MCF 10A (cell line): Measurements from ENCODE around the gene CDCA3. TPM values are rescaled to one million over a fixed set of nuclear protein-coding genes. Genes with fewer than 3 reads are reported as not detected.
A peak's percentile ranks its signal among the peaks of the same experiment; 100 is the strongest.

Experiments used
- BruUV-seq: library from RNA; stranded (reverse); fragments of 400-500 nt; replicated peaks from 2 replicates; lab custom pipeline; 2021; lab: Mats Ljungman, UMichigan
- CTCF ChIA-PET: fragments of 300-600 bp; sonication (Branson Sonifier 250); formaldehyde crosslinking; extraction: SDS; loops from one replicate; lab custom pipeline; 2021; ENCODE audit warnings: antibody characterized with exemption, inconsistent platforms; lab: Yijun Ruan, JAX
- POLR2A ChIA-PET: fragments of 300-600, 350-650 bp; sonication (Branson Sonifier 250); formaldehyde crosslinking; extraction: SDS; loops from one replicate; lab custom pipeline; 2020; ENCODE audit warnings: antibody characterized with exemption, inconsistent platforms; lab: Yijun Ruan, JAX
- DNase-seq: peaks from one replicate; pipeline ENCODE4 v3.0.0-alpha.2; 2018; ENCODE audit not compliant: unreplicated experiment
- H3K27ac Mint-ChIP-seq: one replicate; pipeline ENCODE4 v1.8.0; 2022; ENCODE audit warnings: mild to moderate bottlenecking, low read depth, mixed read lengths; ENCODE audit not compliant: unreplicated experiment
- H3K27me3 Mint-ChIP-seq: one replicate; pipeline ENCODE4 v1.8.0; 2022; ENCODE audit warnings: mixed read lengths; ENCODE audit not compliant: insufficient read depth, unreplicated experiment
- H3K36me3 Mint-ChIP-seq: one replicate; pipeline ENCODE4 v1.8.0; 2022; ENCODE audit warnings: mild to moderate bottlenecking, moderate library complexity, mixed read lengths; ENCODE audit not compliant: insufficient read depth, unreplicated experiment
- H3K4me1 Mint-ChIP-seq: one replicate; pipeline ENCODE4 v1.8.0; 2022; ENCODE audit warnings: mixed read lengths; ENCODE audit not compliant: insufficient read depth, unreplicated experiment
- H3K4me3 Mint-ChIP-seq: one replicate; pipeline ENCODE4 v1.8.0; 2022; ENCODE audit warnings: mild to moderate bottlenecking, moderate library complexity, mixed read lengths; ENCODE audit not compliant: unreplicated experiment
- H3K9me3 Mint-ChIP-seq: one replicate; pipeline ENCODE4 v1.8.0; 2022; ENCODE audit warnings: mixed read lengths; ENCODE audit not compliant: unreplicated experiment
- intact Hi-C: fragments of 100-400 bp; cut with micrococcal nuclease; formaldehyde crosslinking; loops from 2 replicates; pipeline ENCODE4 v1.14.1; 2022
- total RNA-seq: library from RNA; stranded (reverse); gene quantifications from 2 replicates; pipeline ENCODE4 v1.2.3, GENCODE V29; 2022
- TF ChIP-seq, protein P1 (sequence below): fragments of 200-600 bp; IDR thresholded peaks from one replicate; pipeline ENCODE4 v1.8.0; 2022; ENCODE audit warnings: antibody characterized with exemption, mild to moderate bottlenecking; ENCODE audit not compliant: unreplicated experiment

Gene CDCA3
- total RNA-seq, 1 experiment from 2014 or later, result 25.5 TPM

GRCh38 chr12:6827982-6828780, 22.9 kb downstream of the CDCA3 start, which contains the start of gene P3H3:
Gene P3H3 (plus strand): TSS chr12:6828407. CDS start chr12:6828441, 34 bp downstream.
- intact Hi-C loops, result no loop called here
- Mint-ChIP-seq H3K27ac (no peak within 1 kb of the TSS), H3K36me3 (no peaks in the 10 kb centered on the region), H3K27me3 (peaks cover 87% of the 10 kb centered on the region), H3K4me3 (peak within 1 kb of the TSS; percentile 77), H3K9me3 (no peaks in the 10 kb centered on the region), H3K4me1 (peaks cover 29% of the 10 kb centered on the region)
- no TSS peak for BruUV-seq
- TF ChIP-seq, protein P1, sequence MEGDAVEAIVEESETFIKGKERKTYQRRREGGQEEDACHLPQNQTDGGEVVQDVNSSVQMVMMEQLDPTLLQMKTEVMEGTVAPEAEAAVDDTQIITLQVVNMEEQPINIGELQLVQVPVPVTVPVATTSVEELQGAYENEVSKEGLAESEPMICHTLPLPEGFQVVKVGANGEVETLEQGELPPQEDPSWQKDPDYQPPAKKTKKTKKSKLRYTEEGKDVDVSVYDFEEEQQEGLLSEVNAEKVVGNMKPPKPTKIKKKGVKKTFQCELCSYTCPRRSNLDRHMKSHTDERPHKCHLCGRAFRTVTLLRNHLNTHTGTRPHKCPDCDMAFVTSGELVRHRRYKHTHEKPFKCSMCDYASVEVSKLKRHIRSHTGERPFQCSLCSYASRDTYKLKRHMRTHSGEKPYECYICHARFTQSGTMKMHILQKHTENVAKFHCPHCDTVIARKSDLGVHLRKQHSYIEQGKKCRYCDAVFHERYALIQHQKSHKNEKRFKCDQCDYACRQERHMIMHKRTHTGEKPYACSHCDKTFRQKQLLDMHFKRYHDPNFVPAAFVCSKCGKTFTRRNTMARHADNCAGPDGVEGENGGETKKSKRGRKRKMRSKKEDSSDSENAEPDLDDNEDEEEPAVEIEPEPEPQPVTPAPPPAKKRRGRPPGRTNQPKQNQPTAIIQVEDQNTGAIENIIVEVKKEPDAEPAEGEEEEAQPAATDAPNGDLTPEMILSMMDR, result no peak
- DNase-seq, result peak; percentile 40
- POLR2A ChIA-PET, result interaction anchor here (0.6 to 0.7 kb wide), 2 partner anchors 42 to 75 kb away, joined by 3 to 4 read pairs; partner anchors contain the start of gene MLF2
- CTCF ChIA-PET, result interaction anchor here (1.1 to 8.7 kb wide), 3 partner anchors 20 to 75 kb away, joined by 4 to 74 read pairs (median 42); partner anchors contain the start of gene MLF2

GRCh38 chr12:6827437-6827911, 23.6 kb downstream of the CDCA3 start:
- DNase-seq, result peak; percentile 87
- Mint-ChIP-seq H3K27ac (no peak overlapping the region), H3K9me3 (no peaks in the 10 kb centered on the region), H3K27me3 (peaks cover 94% of the 10 kb centered on the region), H3K4me1 (peaks cover 29% of the 10 kb centered on the region), H3K36me3 (no peaks in the 10 kb centered on the region), H3K4me3 (peak overlapping the region; percentile 55)
- ChIA-PET POLR2A (interaction anchor here (0.7 kb wide), 1 partner anchor 74 kb away, joined by 3 read pairs; the partner anchor contains the start of gene MLF2), CTCF (interaction anchor here (0.5 to 5.1 kb wide), 3 partner anchors 27 to 75 kb away, joined by 3 to 42 read pairs (median 14); partner anchors contain the start of gene MLF2)
- TF ChIP-seq, protein P1, result no peak
- intact Hi-C loops, result no loop called here
- no TSS peak for BruUV-seq

DNA sequence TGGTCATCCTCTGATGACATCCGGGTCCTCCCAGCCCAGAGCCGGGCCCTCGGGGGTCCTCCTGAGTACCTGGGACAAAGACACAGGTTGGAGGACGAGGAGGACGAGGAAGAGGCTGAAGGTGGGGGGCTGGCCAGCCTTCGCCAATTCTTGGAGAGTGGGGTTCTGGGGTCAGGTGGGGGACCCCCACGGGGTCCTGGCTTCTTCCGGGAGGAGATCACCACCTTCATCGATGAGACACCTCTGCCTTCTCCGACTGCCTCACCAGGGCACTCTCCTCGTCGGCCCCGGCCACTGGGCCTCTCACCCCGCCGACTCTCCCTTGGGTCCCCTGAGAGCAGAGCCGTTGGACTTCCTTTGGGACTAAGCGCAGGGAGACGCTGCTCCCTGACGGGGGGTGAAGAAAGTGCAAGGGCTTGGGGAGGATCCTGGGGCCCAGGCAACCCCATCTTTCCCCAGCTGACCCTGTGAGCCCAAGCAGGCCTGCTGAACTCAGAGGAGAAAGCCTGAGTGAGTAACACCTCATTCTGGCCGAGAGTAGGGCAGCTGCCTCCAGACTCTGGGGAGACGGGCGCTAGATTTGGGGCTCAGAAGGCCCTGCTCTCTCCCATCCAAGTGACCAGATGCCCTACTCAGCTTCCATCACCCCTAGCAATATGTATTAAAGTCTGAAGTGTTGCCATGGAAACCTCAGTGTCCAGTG, 24.2 kb downstream of the CDCA3 start:
- Mint-ChIP-seq H3K9me3 (no peaks in the 10 kb centered on the region), H3K4me1 (peaks cover 29% of the 10 kb centered on the region), H3K36me3 (no peaks in the 10 kb centered on the region), H3K27ac (no peak overlapping the region), H3K4me3 (peak overlapping the region; percentile 55), H3K27me3 (peaks cover 99% of the 10 kb centered on the region)
- intact Hi-C loops, result no loop called here
- CTCF ChIA-PET, result interaction anchor here (0.5 to 5.1 kb wide), 16 partner anchors 9 to 212 kb away, joined by 3 to 42 read pairs (median 4); partner anchors contain the start of genes COPS7A, MLF2 and SPSB2
- no TSS peak for BruUV-seq
- POLR2A ChIA-PET, result no interaction called here
- TF ChIP-seq, protein P1, result no peak
- DNase-seq, result no peak
